Endothelial cell of umbilical vein (primary cell): ENCODE data around the gene CALHM1. TPM values are rescaled to one million over a fixed set of nuclear protein-coding genes. Genes with fewer than 3 reads are reported as not detected.

Experiments used
- BruUV-seq: library from RNA; stranded (reverse); fragments of 400-500 nt; replicated peaks from 2 replicates; lab custom pipeline; 2021; lab: Mats Ljungman, UMichigan
- CTCF ChIA-PET: fragments of 300-600, 350-600 bp; sonication (Branson Sonifier 250); formaldehyde crosslinking; loops from one replicate; lab custom pipeline; 2021; ENCODE audit warnings: antibody characterized with exemption, inconsistent platforms; lab: Charles Lee
- POLR2A ChIA-PET: fragments of 300-600, 350-600 bp; sonication (Branson Sonifier 250); formaldehyde crosslinking; loops from one replicate; lab custom pipeline; 2021; ENCODE audit warnings: antibody characterized with exemption, inconsistent platforms; lab: Charles Lee
- DNase-seq: peaks from one replicate; pipeline ENCODE4 v3.0.0-alpha.2; 2011; ENCODE audit warnings: low read depth, low spot score
- FAIRE-seq: peaks from 2 replicates; lab custom pipeline; 2011; peaks lifted over from hg19 to GRCh38; lab: Jason Lieb, UNC
- H2AFZ ChIP-seq: 2 replicates; pipeline ENCODE4 v1.6.0; 2012; ENCODE audit warnings: low read depth, low read length, control low read depth, inconsistent platforms
- H3K27ac ChIP-seq: 2 replicates; pipeline ENCODE4 v1.5.1; 2011; ENCODE audit warnings: low read depth, mild to moderate bottlenecking, control low read depth, low read length, moderate library complexity; ENCODE audit not compliant: insufficient read depth
- H3K27me3 ChIP-seq, 2 experiments: 2 replicates each; pipeline versions ENCODE4 v1.6.0 to v1.6.1; 2011; ENCODE audit warnings: low read length in 2 of 2, mixed read lengths in 1 of 2; ENCODE audit not compliant: control insufficient read depth in 2 of 2, insufficient read depth in 2 of 2
- H3K36me3 ChIP-seq, 2 experiments: 2 replicates in 1 of 2; 3 replicates in 1 of 2; pipeline ENCODE4 v1.5.1; 2011; ENCODE audit warnings: low read length in 2 of 2, mild to moderate bottlenecking in 1 of 2, moderate library complexity in 1 of 2; ENCODE audit not compliant: control insufficient read depth in 2 of 2, insufficient read depth in 2 of 2; ENCODE audit errors: extremely low read depth in 1 of 2
- H3K4me1 ChIP-seq: 3 replicates; pipeline ENCODE4 v1.5.1; 2011; ENCODE audit warnings: mild to moderate bottlenecking, low read length; ENCODE audit not compliant: control insufficient read depth, insufficient read depth; ENCODE audit errors: extremely low read depth
- H3K4me2 ChIP-seq: 2 replicates; pipeline ENCODE4 v1.6.1; 2011; ENCODE audit warnings: low read length, control low read depth, mixed read lengths; ENCODE audit not compliant: insufficient read depth
- H3K4me3 ChIP-seq, 3 experiments: fragments of 200-600 bp in 1 of 3; sonication (generic), shearing (Covaris generic) in 1 of 3; replicated peaks in 1 of 3; 2 replicates each; pipeline ENCODE4 v1.5.1; 2011 to 2016; ENCODE audit warnings: control low read depth in 3 of 3, low read length in 3 of 3, mild to moderate bottlenecking in 2 of 3, inconsistent platforms in 1 of 3, low read depth in 1 of 3, moderate library complexity in 1 of 3; ENCODE audit not compliant: insufficient read depth in 1 of 3
- H3K79me2 ChIP-seq: 2 replicates; pipeline ENCODE4 v1.6.0; 2012; ENCODE audit warnings: low read length, inconsistent platforms; ENCODE audit not compliant: control insufficient read depth, insufficient read depth
- H3K9ac ChIP-seq: replicated peaks from 2 replicates; pipeline ENCODE3; 2011; ENCODE audit warnings: low read length, control low read depth; ENCODE audit not compliant: insufficient read depth; ENCODE audit errors: extremely low read depth
- H3K9me1 ChIP-seq: replicated peaks from 3 replicates; pipeline ENCODE4 v1.6.0; 2011; ENCODE audit warnings: mild to moderate bottlenecking, low read length; ENCODE audit not compliant: control insufficient read depth, insufficient read depth; ENCODE audit errors: extremely low read depth
- H3K9me3 ChIP-seq: replicated peaks from 2 replicates; pipeline ENCODE4 v1.5.1; 2012; ENCODE audit warnings: low read length, inconsistent platforms; ENCODE audit not compliant: control insufficient read depth, insufficient read depth
- H4K20me1 ChIP-seq: replicated peaks from 2 replicates; pipeline ENCODE3; 2011; ENCODE audit warnings: mild to moderate bottlenecking, low read length; ENCODE audit not compliant: control insufficient read depth, insufficient read depth; ENCODE audit errors: extremely low read depth
- EZH2 ChIP-seq: IDR thresholded peaks from 2 replicates; pipeline ENCODE4 v1.6.1; 2012; ENCODE audit warnings: borderline replicate concordance, low read depth, mild to moderate bottlenecking, moderate library complexity, low read length, inconsistent platforms; ENCODE audit not compliant: severe bottlenecking
- FOS ChIP-seq: IDR thresholded peaks from 2 replicates; pipeline ENCODE4 v1.6.1; 2011; ENCODE audit warnings: mild to moderate bottlenecking, low read length, moderate library complexity, borderline replicate concordance; ENCODE audit not compliant: insufficient read depth
- GATA2 ChIP-seq: IDR thresholded peaks from 2 replicates; pipeline ENCODE4 v1.7.0; 2011; ENCODE audit warnings: low read depth, mild to moderate bottlenecking, moderate library complexity, mixed read lengths, low read length; ENCODE audit not compliant: insufficient read length, insufficient read depth
- JUN ChIP-seq: IDR thresholded peaks from 2 replicates; pipeline ENCODE4 v1.6.1; 2011; ENCODE audit warnings: borderline replicate concordance, low read depth; ENCODE audit not compliant: insufficient read length, insufficient read depth
- MAX ChIP-seq: IDR thresholded peaks from 2 replicates; pipeline ENCODE4 v1.6.1; 2011; ENCODE audit not compliant: insufficient read depth, insufficient read length
- MYC ChIP-seq: IDR thresholded peaks from one replicate; pipeline ENCODE4 v1.6.1; 2011; ENCODE audit warnings: mild to moderate bottlenecking, low read depth, low read length
- POLR2A ChIP-seq: IDR thresholded peaks from 2 replicates; pipeline ENCODE4 v1.6.1; 2012; ENCODE audit warnings: low read depth, mild to moderate bottlenecking, control low read depth, low read length
- POLR2AphosphoS5 ChIP-seq: IDR thresholded peaks from 2 replicates; pipeline ENCODE4 v1.6.1; 2012; ENCODE audit warnings: low read depth, mild to moderate bottlenecking, control low read depth, low read length, moderate library complexity; ENCODE audit not compliant: insufficient read depth
- dilution Hi-C: fragments of 300-500 bp; cut with MboI; formaldehyde crosslinking; loops from one replicate; pipeline ENCODE4 v1.15.0; 2019; ENCODE audit warnings: low sequenced_read_pairs; ENCODE audit not compliant: extremely low pct_ligation_motif_present
- intact Hi-C: fragments of 100-400 bp; cut with micrococcal nuclease; formaldehyde crosslinking; loops from one replicate; pipeline ENCODE4 v1.10.0; 2022
- polyA plus RNA-seq, 4 experiments: library from polyadenylated mRNA; depleted of rRNA in 3 of 4; stranded (reverse) in 3 of 4; unstranded in 1 of 4; fragments of >200 nt; gene quantifications; 2 replicates each; pipeline versions ENCODE4 v1.2.1 to v1.2.3, GENCODE V29; 2011 to 2012; ENCODE audit warnings: missing spikeins in 1 of 4
- total RNA-seq: library from RNA; stranded (reverse); gene quantifications from 2 replicates; pipeline ENCODE4 v1.2.3, GENCODE V29; 2021
- TF ChIP-seq, protein P1 (sequence below), 2 donors: IDR thresholded peaks; 1 replicate in 1 of 2; 2 replicates in 1 of 2; pipeline ENCODE4 v1.5.1; 2011; ENCODE audit warnings: low read length in 2 of 2, mild to moderate bottlenecking in 2 of 2, moderate library complexity in 2 of 2, control low read depth in 1 of 2, inconsistent platforms in 1 of 2, low read depth in 1 of 2; ENCODE audit not compliant: insufficient read depth in 1 of 2; ENCODE audit errors: extremely low read depth in 1 of 2

The CALHM1 gene
- total and polyA plus RNA-seq, 2 donors (not counting 3 experiments of a cell fraction or from before 2014, with no cell fraction given) = not detected

DNA sequence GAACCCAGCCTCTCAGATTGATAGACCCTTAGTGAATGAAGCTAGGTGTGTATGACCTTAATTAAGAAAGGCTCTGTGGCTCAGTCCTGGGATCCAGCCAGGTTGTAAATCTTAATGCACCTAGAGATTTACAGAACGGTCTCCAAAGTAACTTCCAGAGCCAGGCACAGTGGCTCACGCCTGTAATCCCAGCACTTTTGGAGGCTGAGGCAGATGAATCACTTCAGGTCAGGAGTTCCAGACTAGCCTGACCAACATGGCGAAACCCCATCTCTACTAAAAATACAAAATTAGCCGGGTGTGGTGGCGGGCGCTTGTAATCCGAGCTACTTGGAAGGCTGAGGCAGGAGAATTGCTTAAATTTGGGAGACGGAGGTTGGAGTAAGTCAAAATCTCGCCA, 30.8 kb downstream of the CALHM1 start:
- TF ChIP-seq MYC = no peak
- TF ChIP-seq MAX = no peak
- TF ChIP-seq JUN = no peak
- no peak for TF ChIP-seq GATA2
- no peak for TF ChIP-seq EZH2
- no peak for TF ChIP-seq FOS
- TF ChIP-seq, protein P1, sequence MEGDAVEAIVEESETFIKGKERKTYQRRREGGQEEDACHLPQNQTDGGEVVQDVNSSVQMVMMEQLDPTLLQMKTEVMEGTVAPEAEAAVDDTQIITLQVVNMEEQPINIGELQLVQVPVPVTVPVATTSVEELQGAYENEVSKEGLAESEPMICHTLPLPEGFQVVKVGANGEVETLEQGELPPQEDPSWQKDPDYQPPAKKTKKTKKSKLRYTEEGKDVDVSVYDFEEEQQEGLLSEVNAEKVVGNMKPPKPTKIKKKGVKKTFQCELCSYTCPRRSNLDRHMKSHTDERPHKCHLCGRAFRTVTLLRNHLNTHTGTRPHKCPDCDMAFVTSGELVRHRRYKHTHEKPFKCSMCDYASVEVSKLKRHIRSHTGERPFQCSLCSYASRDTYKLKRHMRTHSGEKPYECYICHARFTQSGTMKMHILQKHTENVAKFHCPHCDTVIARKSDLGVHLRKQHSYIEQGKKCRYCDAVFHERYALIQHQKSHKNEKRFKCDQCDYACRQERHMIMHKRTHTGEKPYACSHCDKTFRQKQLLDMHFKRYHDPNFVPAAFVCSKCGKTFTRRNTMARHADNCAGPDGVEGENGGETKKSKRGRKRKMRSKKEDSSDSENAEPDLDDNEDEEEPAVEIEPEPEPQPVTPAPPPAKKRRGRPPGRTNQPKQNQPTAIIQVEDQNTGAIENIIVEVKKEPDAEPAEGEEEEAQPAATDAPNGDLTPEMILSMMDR (IDR thresholded peaks at IDR 0.05; ENCODE audit: extremely low read depth in 1 of 2, insufficient read depth in 1 of 2, low read depth in 1 of 2, low read length in 2 of 2) = no peak
- TF ChIP-seq POLR2AphosphoS5 = no peak
- no peak for TF ChIP-seq POLR2A
- ChIA-PET POLR2A (interaction anchor here (0.6 kb wide), 1 partner anchor 95 kb away, joined by 7 read pairs; no protein-coding TSS in a partner anchor), CTCF (interaction anchor here (1.7 kb wide), 1 partner anchor 58 kb away, joined by 8 read pairs; no protein-coding TSS in a partner anchor)
- no peaks in the 10 kb centered on the region for H3K27me3 ChIP-seq
- no peak overlapping the region for H2AFZ ChIP-seq
- no peak overlapping the region for H3K4me3 ChIP-seq
- no peaks in the 10 kb centered on the region for H3K9me3 ChIP-seq
- no peak overlapping the region for H3K4me2 ChIP-seq
- H4K20me1 ChIP-seq = no peaks in the 10 kb centered on the region
- H3K4me1 ChIP-seq = peaks cover 9% of the 10 kb centered on the region
- intact Hi-C loops (loop anchor here (10.0 kb wide), 1 partner anchor 257 kb away; no protein-coding TSS in a partner anchor), dilution Hi-C loops (no loop called here)
- DNase-seq (no peak), FAIRE-seq (no peak)
- H3K9me1 ChIP-seq = no peaks in the 10 kb centered on the region
- BruUV-seq = no TSS peak
- H3K27ac ChIP-seq = no peak overlapping the region
- no peak overlapping the region for H3K9ac ChIP-seq
- no peaks in the 10 kb centered on the region for H3K79me2 ChIP-seq
- peaks cover 25 to 27% of the 10 kb centered on the region in 2 experiments for H3K36me3 ChIP-seq
